Left lobe of liver (tissue), 2 donors: ENCODE results near the gene SORCS2. TPM values are rescaled to one million over a fixed set of nuclear protein-coding genes. Genes with fewer than 3 reads are reported as not detected.

Experiments
- ATAC-seq: fragments of 200-7000 bp; cut with Tn5 transposase; one replicate; pipeline ENCODE4 v1.9.1; 2020; ENCODE audit warnings: mild to moderate bottlenecking, moderate library complexity
- DNase-seq: peaks from one replicate; pipeline ENCODE4 v3.0.0-alpha.2; 2020; ENCODE audit warnings: low spot score
- total RNA-seq: library from RNA; stranded (reverse); gene quantifications from one replicate; pipeline ENCODE4 v1.2.1, GENCODE V29; 2021
- donor health status: DM: no; HTN: no; CAD: no; lungs with moderate emphysema.
- donor health status: DM: no; HTN: yes; CAD: no.

SORCS2 gene
- total RNA-seq, 1 donor from 2014 or later, result 0.35 TPM

DNA sequence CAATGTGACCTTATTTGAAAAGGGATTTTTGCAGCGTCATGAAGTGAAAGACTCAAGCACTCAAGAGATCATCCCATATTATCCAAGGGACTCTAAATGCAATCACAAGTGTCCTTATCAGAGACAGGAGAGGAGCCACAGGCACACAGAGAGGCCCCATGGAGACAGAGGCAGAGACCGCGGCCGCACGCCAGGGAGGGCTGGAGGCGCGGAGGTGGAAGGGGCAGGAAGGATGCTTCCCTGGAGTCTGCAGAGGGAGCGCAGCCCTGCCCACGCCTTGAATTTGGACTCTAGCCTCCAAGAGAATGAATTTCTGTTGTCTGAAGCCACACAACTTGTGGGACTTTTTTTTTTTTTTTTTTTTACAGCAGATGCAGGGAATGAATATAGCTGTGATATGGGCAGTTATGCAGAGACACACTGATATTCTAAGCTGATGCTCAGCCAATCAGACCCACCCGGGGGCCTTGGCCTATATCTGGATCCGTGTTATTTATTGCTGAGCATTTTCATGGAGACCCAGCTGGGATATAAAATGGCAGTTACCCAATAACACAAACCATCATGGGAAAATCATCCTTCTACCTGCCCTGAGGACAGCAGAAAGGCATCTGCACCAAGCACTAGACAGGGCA, 487.2 kb downstream of the SORCS2 start:
- no peak for DNase-seq
- ATAC-seq, result no peak

- no peak for ATAC-seq
- DNase-seq, result no peak
Measured at GRCh38 chr4:7680106-7680505, 487.8 kb downstream of the SORCS2 start.

- DNase-seq (no peak), ATAC-seq (no peak)
Measured at GRCh38 chr4:7680731-7681130, 488.4 kb downstream of the SORCS2 start.

GRCh38 chr4:7683126-7683703, 490.9 kb downstream of the SORCS2 start:
- ATAC-seq, result no peak

DNA sequence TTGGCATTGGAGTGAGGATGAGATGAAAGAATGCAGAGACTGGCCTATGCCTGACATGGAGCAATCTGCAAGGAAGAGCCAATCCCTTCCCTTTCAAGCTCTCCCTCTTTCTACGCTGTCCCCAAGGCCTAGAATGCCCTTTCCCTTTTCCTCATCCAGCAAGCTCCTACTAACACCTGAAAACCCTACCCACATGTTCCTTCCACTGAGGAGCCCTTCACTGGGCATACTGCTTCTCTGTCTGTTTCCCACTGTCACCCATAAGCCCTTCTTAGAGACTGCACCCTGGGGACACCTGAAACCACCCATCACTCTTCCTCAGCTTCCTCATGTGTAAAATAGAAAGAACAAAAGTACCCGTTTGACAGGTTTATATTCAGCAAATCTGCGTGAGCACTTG, 492.0 kb downstream of the SORCS2 start:
- DNase-seq (no peak), ATAC-seq (no peak)

More at GRCh38 chr4:7683126-7683703, 490.9 kb downstream of the SORCS2 start:
- no peak for DNase-seq

DNA sequence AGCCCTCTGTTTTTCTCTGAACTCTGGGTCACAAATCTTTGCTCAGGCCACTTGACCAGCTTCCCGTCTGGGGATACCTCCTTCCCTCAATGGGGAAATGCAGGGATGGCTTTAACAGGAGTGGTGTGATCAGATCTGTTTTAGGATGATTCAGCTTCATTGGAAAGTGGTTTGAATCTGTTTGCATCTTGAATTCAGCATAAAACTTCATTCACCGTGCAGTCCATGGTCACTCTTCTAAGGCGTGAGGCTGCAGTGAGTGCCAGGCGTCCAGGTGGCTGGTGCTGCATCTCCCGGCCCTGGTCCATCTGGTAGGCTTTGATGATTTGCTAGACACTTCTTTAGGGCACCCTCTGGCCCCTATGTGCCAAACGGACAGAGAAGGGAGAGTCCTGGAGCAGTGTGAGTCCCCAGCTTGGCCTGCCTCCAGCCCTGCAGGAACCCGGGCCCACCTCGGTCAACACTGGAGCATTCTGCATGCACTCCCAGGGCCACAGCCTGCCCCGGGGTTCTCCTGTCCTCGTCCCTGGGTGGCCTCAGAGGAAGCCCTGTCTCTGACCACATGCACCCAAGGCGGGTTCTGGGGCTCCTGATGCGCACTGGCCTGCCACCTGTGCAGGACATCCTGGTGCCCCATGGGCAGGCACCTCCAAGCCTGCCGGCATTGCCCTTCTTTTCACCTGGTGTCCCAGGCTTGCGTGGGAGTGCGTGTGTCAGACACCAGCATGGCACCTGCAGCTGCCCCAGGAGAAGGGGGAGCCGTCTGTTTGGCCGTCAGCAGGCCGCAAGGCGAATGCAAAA, 493.9 kb downstream of the SORCS2 start:
- DNase-seq (no peak), ATAC-seq (no peak)

DNA sequence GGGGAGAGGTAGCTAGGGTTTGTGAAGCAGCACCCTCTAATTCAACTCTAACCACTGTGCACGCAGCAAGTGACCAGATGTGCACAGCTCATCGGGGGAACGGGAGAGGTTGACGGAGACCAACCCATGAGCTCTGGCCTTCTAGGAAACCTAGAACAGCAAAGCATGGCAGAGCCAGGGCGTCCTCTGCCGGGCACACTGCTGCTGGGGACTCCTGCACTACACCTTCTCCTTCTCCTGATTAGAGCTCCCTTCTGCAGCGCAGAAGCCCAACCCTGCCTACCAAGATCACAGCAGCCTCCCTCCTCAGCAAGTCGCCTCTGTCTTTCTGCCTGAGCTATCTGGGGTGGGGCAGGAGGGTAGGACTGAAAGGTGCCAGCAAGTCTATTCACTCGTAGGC, 494.7 kb downstream of the SORCS2 start:
- DNase-seq (no peak), ATAC-seq (no peak)

- DNase-seq (no peak), ATAC-seq (no peak)
Measured at GRCh38 chr4:7687796-7688195, 495.5 kb downstream of the SORCS2 start.

GRCh38 chr4:7689773-7690693, 497.7 kb downstream of the SORCS2 start:
- DNase-seq (no peak), ATAC-seq (no peak)

GRCh38 chr4:7691061-7691460, 498.7 kb downstream of the SORCS2 start:
- DNase-seq, result no peak

DNA sequence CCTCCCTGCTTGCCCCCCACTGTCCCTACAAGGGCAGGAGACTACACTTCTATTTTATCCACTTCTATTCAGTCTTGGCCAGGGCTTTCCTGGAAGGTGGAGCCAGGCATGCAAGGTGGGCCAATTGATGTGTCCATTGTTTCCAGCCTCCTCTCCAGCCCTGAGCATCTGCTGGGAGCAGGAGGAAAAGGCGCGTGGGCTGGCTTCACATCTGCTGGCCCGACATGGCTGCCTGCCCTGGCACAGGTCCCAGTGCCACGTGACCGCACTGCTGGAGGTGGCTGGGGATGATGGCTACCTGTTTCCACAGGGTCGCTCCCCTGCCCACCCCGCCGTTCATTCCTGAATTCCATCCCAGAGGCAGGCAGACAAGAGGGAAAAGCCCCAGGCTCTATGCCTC, 499.6 kb downstream of the SORCS2 start:
- DNase-seq (no peak), ATAC-seq (no peak)

More at GRCh38 chr4:7691061-7691460, 498.7 kb downstream of the SORCS2 start:
- ATAC-seq, result no peak

DNA sequence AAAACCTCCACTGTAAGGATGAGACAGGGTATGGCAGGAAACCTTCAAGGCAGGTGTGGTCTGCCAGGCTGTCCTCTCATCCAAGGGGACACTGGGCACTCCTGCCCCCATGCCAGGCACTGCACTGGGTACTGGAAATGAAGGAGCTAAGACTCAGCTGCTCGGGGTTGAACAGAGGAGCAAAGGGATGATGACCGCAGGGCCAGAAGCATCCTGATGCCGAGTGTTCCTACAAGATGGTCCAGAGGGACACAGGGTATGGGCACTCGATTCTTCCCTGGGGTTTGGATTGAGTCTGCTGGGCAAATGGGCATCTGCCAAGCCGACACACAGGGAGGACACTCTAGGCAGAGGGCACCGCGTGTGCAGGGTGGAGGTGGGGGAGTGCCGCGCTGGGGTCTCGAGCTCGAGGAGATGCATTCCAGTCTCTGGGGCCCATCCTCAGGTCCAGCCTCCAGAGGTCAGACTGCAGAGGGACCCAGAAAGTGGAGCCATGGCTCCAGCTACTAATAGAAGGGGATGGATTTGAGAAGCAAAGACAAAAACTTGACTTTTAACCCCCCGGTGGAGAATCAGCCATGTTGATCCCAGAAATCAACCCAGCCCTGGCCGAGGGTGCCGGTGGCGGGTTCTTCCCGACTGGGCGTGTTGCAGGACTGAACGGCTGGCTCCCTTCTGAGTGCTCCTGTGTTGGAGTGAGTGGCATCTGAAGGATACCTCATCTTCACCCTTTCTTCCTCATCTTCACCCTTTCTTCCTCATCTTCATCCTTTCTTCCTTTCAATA, 500.3 kb downstream of the SORCS2 start:
- ATAC-seq (no peak), DNase-seq (no peak)

GRCh38 chr4:7693237-7693608, 500.9 kb downstream of the SORCS2 start:
- ATAC-seq (no peak), DNase-seq (no peak)

GRCh38 chr4:7693711-7694110, 501.4 kb downstream of the SORCS2 start:
- no peak for ATAC-seq
- no peak for DNase-seq

DNA sequence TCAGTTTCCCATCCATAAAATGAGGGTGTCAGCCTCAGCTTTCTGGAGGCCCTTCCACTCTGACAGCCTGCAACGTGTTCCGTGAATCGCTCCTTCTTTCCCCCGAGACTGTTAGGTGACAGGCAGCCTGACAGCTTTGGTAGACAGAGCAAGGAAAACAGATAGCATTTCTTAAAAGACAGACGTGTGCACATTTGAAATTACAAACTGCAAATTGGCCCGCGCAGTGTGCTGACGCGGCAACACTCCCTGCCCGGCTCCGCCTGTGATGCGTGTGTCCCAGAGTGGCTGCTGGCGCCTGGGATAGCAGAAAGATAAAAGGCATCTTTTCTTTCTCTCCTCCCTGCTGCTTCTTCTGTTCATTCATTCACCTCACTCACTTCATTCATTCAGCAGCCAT, 502.0 kb downstream of the SORCS2 start:
- no peak for ATAC-seq
- no peak for DNase-seq

GRCh38 chr4:7697343-7697742, 505.0 kb downstream of the SORCS2 start:
- ATAC-seq, result no peak
- no peak for DNase-seq

GRCh38 chr4:7697821-7698220, 505.5 kb downstream of the SORCS2 start:
- no peak for DNase-seq

DNA sequence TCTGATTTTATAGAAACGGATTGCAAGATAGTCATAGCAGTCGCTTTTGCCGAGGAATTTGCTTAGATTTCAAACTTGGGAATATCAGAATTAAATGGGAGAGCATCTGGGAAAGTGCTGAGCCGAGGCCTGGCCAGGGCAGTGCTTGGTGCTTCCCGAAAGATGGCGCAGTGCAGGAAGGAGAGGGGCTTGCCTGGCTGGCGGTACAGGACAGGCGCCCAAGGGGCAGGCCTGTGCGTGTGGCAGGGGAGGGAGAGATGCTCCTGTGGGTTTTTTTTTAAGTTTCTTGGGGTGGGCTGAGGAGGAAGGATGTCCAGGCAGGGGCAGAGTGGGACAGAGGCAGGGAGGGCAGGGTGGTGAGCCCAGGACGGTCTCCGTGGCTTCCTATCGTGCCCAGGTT, 506.2 kb downstream of the SORCS2 start:
- DNase-seq (no peak), ATAC-seq (no peak)

More at GRCh38 chr4:7697821-7698220, 505.5 kb downstream of the SORCS2 start:
- no peak for ATAC-seq

GRCh38 chr4:7699031-7699430, 506.7 kb downstream of the SORCS2 start:
- ATAC-seq, result no peak

GRCh38 chr4:7699825-7700224, 507.5 kb downstream of the SORCS2 start:
- DNase-seq, result no peak
- no peak for ATAC-seq

More at GRCh38 chr4:7699031-7699430, 506.7 kb downstream of the SORCS2 start:
- no peak for DNase-seq
